ENCODE measurements around the gene TRIL. TPM values are rescaled to one million over a fixed set of nuclear protein-coding genes. Genes with fewer than 3 reads are reported as not detected.

TRIL gene
- total and polyA plus RNA-seq, 2 of the 4 experiments (the other 2 are of a cell fraction) = under 0.01 to 0.09 TPM

DNA sequence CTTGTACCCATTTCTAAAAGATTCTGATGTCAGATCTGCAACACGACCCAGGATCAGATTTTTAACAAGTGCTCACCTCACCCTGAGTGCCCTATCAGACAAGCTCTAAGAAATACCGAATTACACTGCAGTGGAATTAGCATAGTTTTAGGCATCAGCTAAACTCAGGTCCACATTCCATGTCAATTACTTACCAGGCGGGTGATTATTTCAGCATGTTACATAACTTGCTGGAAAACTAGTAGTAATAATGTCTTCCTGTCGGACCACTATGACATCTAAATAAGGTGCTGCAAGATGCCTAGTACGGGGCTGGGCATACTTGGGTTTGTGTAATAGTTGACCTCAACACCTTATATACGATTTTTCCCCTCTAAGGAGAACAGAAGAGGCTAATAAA is 21.0 kb downstream of the TRIL start:
- no TSS peak for BruUV-seq (replicated peaks)
- Histone ChIP-seq H3K9me3 (ENCODE audit: control insufficient read depth, insufficient read depth, low read length) (no peaks in the 10 kb centered on the region), H3K14ac (replicated peaks; ENCODE audit: low read depth, low read length) (no peak overlapping the region), H3K4ac (ENCODE audit: low read depth, low read length) (no peak overlapping the region), H3K9ac (ENCODE audit: low read depth, low read length) (no peak overlapping the region), H2BK120ac (ENCODE audit: low read depth, low read length) (no peak overlapping the region), H3K23ac (ENCODE audit: low read depth, low read length) (no peak overlapping the region), H2BK5ac (ENCODE audit: low read depth, low read length, poor library complexity, severe bottlenecking) (no peak overlapping the region), H2AK5ac (ENCODE audit: low read depth, low read length) (no peak overlapping the region), H4K91ac (ENCODE audit: insufficient read depth, low read depth, low read length) (no peak overlapping the region), H3K9me1 (ENCODE audit: insufficient read depth, low read length) (no peaks in the 10 kb centered on the region), H4K8ac (ENCODE audit: low read depth in 2 of 2, low read length in 2 of 2) (no peak overlapping the region), H3K4me2 (ENCODE audit: low read depth, low read length) (no peak overlapping the region), H2BK15ac (ENCODE audit: low read depth, low read length) (no peak overlapping the region), H2AK9ac (replicated peaks; ENCODE audit: low read depth, low read length, poor library complexity) (no peak overlapping the region), H3K27ac (ENCODE audit: insufficient read depth, low read length) (no peak overlapping the region), H3K18ac (ENCODE audit: low read depth, low read length) (no peak overlapping the region), H4K5ac (ENCODE audit: low read depth, low read length) (no peak overlapping the region), H2AFZ (replicated peaks; ENCODE audit: low read length, poor library complexity) (no peak overlapping the region), H2BK20ac (ENCODE audit: low read depth, low read length) (no peak overlapping the region), H3K56ac (ENCODE audit: extremely low read depth, insufficient read depth, low read length) (no peak overlapping the region), H3K27me3 (ENCODE audit: control insufficient read depth, insufficient read depth, low read length) (peaks cover 35% of the 10 kb centered on the region), H4K20me1 (ENCODE audit: insufficient read depth, low read length) (no peaks in the 10 kb centered on the region), H3K36me3 (ENCODE audit: control insufficient read depth, insufficient read depth, low read length) (no peaks in the 10 kb centered on the region), H3K4me1 (ENCODE audit: control insufficient read depth, insufficient read depth, low read length) (no peaks in the 10 kb centered on the region), H3K79me1 (ENCODE audit: low read depth in 1 of 2, low read length in 2 of 2) (no peaks in the 10 kb centered on the region), H3K4me3 (ENCODE audit: insufficient read depth, low read depth, low read length) (no peak overlapping the region)
- dilution Hi-C loops (cut with HindIII; ENCODE audit: low sequenced_read_pairs, unreplicated experiment) (no loop called here), in situ Hi-C loops (cut with MboI; ENCODE audit: low sequenced_read_pairs) (no loop called here), intact Hi-C loops (cut with micrococcal nuclease) (no loop called here)
- 40% methylated on average over 1 of the region's 6 CpGs; no CpG with 5 or more reads in 1 of the 2 experiments for WGBS, 2 experiments (ENCODE audit: extremely low coverage in 2 of 2, insufficient read length in 1 of 2)
- DNase-seq = no peak
- CTCF ChIA-PET = interaction anchor here (0.6 kb wide), 1 partner anchor 548 kb away, joined by 3 read pairs; no protein-coding TSS in a partner anchor
- POLR2A ChIA-PET (ENCODE audit: unreplicated experiment) = no interaction called here
- no peak for ATAC-seq (ENCODE audit: low read depth)
- TF ChIP-seq, protein P1, sequence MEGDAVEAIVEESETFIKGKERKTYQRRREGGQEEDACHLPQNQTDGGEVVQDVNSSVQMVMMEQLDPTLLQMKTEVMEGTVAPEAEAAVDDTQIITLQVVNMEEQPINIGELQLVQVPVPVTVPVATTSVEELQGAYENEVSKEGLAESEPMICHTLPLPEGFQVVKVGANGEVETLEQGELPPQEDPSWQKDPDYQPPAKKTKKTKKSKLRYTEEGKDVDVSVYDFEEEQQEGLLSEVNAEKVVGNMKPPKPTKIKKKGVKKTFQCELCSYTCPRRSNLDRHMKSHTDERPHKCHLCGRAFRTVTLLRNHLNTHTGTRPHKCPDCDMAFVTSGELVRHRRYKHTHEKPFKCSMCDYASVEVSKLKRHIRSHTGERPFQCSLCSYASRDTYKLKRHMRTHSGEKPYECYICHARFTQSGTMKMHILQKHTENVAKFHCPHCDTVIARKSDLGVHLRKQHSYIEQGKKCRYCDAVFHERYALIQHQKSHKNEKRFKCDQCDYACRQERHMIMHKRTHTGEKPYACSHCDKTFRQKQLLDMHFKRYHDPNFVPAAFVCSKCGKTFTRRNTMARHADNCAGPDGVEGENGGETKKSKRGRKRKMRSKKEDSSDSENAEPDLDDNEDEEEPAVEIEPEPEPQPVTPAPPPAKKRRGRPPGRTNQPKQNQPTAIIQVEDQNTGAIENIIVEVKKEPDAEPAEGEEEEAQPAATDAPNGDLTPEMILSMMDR (conservative IDR thresholded peaks at IDR 0.05; ENCODE audit: low read depth, low read length) = no peak
- TF ChIP-seq MAFK (IDR thresholded peaks at IDR 0.05; ENCODE audit: low read depth, low read length) (no peak), RAD21 (IDR thresholded peaks at IDR 0.05; ENCODE audit: low read length) (no peak), FOS (IDR thresholded peaks at IDR 0.05; ENCODE audit: low read depth, low read length) (no peak), POLR2A (IDR thresholded peaks at IDR 0.05; ENCODE audit: low read depth, low read length) (no peak), SMC3 (IDR thresholded peaks at IDR 0.05; ENCODE audit: low read depth, low read length) (no peak)
- TF ChIP-seq, protein P2, sequence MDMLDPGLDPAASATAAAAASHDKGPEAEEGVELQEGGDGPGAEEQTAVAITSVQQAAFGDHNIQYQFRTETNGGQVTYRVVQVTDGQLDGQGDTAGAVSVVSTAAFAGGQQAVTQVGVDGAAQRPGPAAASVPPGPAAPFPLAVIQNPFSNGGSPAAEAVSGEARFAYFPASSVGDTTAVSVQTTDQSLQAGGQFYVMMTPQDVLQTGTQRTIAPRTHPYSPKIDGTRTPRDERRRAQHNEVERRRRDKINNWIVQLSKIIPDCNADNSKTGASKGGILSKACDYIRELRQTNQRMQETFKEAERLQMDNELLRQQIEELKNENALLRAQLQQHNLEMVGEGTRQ (IDR thresholded peaks at IDR 0.05; ENCODE audit: low read depth, low read length) = no peak
